ENCODE results near the gene TXNL4B. TPM values are rescaled to one million over a fixed set of nuclear protein-coding genes. Genes with fewer than 3 reads are reported as not detected.

Gene TXNL4B
- polyA plus RNA-seq, 3 donors: 6.4 to 10.9 (median 7.0) TPM

DNA sequence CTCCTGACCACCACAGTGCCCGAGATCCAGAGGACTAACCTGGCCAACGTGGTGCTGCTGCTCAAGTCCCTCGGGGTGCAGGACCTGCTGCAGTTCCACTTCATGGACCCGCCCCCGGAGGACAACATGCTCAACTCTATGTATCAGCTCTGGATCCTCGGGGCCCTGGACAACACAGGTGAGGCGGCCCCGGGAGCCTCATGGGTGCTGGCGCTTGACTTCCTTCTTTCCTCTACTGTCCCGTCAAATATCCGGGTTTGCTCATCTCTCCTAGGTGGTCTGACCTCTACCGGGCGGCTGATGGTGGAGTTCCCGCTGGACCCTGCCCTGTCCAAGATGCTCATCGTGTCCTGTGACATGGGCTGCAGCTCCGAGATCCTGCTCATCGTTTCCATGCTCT lies 14.0 kb upstream of the TXNL4B start:
- Histone ChIP-seq H3K4me3 (replicated peaks in 1 of 3; ENCODE audit: low read depth in 2 of 3, low read length in 3 of 3) (no peak overlapping the region), H3K27ac (ENCODE audit: low read depth in 1 of 2, low read length in 2 of 2) (no peak overlapping the region), H3K27me3 (ENCODE audit: control insufficient read depth in 2 of 2, insufficient read depth in 2 of 2, low read length in 2 of 2) (no peaks in the 10 kb centered on the region), H3K36me3 (replicated peaks in 1 of 2; ENCODE audit: control insufficient read depth in 1 of 2, insufficient read depth in 2 of 2, low read length in 2 of 2) (peaks cover 99 to 100% of the 10 kb centered on the region in 2 donors), H3K79me2 (ENCODE audit: insufficient read depth, low read length) (no peaks in the 10 kb centered on the region), H4K20me1 (ENCODE audit: insufficient read depth, low read length) (no peaks in the 10 kb centered on the region), H2AFZ (ENCODE audit: insufficient read depth, low read depth, low read length, poor library complexity, severe bottlenecking) (no peak overlapping the region), H3K4me1 (ENCODE audit: control insufficient read depth in 1 of 2, insufficient read depth in 2 of 2, low read length in 2 of 2) (no peaks in the 10 kb centered on the region), H3K9ac (ENCODE audit: insufficient read depth, low read length, poor library complexity, severe bottlenecking) (no peak overlapping the region), H3K9me3 (replicated peaks in 1 of 2; ENCODE audit: control insufficient read depth in 1 of 2, insufficient read depth in 1 of 2, low read length in 2 of 2) (no peaks in the 10 kb centered on the region), H3K4me2 (replicated peaks; ENCODE audit: extremely low read depth, low read length, poor library complexity, severe bottlenecking) (no peak overlapping the region)
- WGBS (ENCODE audit: insufficient coverage): 96% methylated on average over 17 of the region's 17 CpGs
- Mint-ChIP-seq H3K36me3 (peaks cover 100% of the 10 kb centered on the region in 2 donors), H3K27ac (no peak overlapping the region), H3K27me3 (ENCODE audit: low read depth in 3 of 3) (peaks cover 0 to 2% (median 0%) of the 10 kb centered on the region in 3 donors), H3K4me1 (no peaks in the 10 kb centered on the region), H3K9me3 (no peaks in the 10 kb centered on the region), H3K4me3 (no peak overlapping the region)
- no peak for DNase-seq
- intact Hi-C loops (cut with micrococcal nuclease): no loop called here
- TF ChIP-seq, protein P1, sequence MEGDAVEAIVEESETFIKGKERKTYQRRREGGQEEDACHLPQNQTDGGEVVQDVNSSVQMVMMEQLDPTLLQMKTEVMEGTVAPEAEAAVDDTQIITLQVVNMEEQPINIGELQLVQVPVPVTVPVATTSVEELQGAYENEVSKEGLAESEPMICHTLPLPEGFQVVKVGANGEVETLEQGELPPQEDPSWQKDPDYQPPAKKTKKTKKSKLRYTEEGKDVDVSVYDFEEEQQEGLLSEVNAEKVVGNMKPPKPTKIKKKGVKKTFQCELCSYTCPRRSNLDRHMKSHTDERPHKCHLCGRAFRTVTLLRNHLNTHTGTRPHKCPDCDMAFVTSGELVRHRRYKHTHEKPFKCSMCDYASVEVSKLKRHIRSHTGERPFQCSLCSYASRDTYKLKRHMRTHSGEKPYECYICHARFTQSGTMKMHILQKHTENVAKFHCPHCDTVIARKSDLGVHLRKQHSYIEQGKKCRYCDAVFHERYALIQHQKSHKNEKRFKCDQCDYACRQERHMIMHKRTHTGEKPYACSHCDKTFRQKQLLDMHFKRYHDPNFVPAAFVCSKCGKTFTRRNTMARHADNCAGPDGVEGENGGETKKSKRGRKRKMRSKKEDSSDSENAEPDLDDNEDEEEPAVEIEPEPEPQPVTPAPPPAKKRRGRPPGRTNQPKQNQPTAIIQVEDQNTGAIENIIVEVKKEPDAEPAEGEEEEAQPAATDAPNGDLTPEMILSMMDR (IDR thresholded peaks at IDR 0.05): no peak

DNA sequence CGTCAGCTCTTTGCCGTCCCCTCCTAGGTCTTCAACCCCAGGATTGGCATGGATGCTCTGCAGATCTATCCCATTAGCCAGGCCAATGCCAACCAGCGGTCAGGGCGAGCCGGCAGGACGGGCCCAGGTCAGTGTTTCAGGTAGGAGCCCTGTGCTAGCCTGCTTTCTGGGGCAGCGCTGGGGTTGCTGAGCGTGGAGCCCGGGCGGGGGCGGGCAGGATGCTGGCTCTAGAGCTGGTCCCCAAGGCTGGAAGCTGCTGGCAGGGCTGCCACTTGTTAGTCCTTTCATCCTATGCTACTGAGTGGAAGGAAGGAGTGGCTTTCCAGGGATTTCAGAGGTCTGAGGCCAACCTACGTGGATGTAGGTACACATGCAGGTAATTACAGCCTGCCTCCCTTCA lies 12.6 kb upstream of the TXNL4B start:
- Histone ChIP-seq H3K4me3 (replicated peaks in 1 of 3; ENCODE audit: low read depth in 2 of 3, low read length in 3 of 3) (no peak overlapping the region), H3K4me2 (replicated peaks; ENCODE audit: extremely low read depth, low read length, poor library complexity, severe bottlenecking) (no peak overlapping the region), H3K27me3 (ENCODE audit: control insufficient read depth in 2 of 2, insufficient read depth in 2 of 2, low read length in 2 of 2) (no peaks in the 10 kb centered on the region), H3K4me1 (ENCODE audit: control insufficient read depth in 1 of 2, insufficient read depth in 2 of 2, low read length in 2 of 2) (no peaks in the 10 kb centered on the region), H3K27ac (ENCODE audit: low read depth in 1 of 2, low read length in 2 of 2) (no peak overlapping the region), H3K9me3 (replicated peaks in 1 of 2; ENCODE audit: control insufficient read depth in 1 of 2, insufficient read depth in 1 of 2, low read length in 2 of 2) (no peaks in the 10 kb centered on the region), H3K9ac (ENCODE audit: insufficient read depth, low read length, poor library complexity, severe bottlenecking) (no peak overlapping the region), H2AFZ (ENCODE audit: insufficient read depth, low read depth, low read length, poor library complexity, severe bottlenecking) (no peak overlapping the region), H3K79me2 (ENCODE audit: insufficient read depth, low read length) (no peaks in the 10 kb centered on the region), H3K36me3 (replicated peaks in 1 of 2; ENCODE audit: control insufficient read depth in 1 of 2, insufficient read depth in 2 of 2, low read length in 2 of 2) (peaks cover 99 to 100% of the 10 kb centered on the region in 2 donors), H4K20me1 (ENCODE audit: insufficient read depth, low read length) (no peaks in the 10 kb centered on the region)
- H3K4me1 Mint-ChIP-seq: no peaks in the 10 kb centered on the region
- no peaks in the 10 kb centered on the region for H3K9me3 Mint-ChIP-seq
- peaks cover 0 to 2% (median 0%) of the 10 kb centered on the region in 3 donors for H3K27me3 Mint-ChIP-seq (ENCODE audit: low read depth in 3 of 3)
- no peak overlapping the region for H3K27ac Mint-ChIP-seq
- no peak for DNase-seq
- no peak overlapping the region for H3K4me3 Mint-ChIP-seq
- peaks cover 100% of the 10 kb centered on the region in 2 donors for H3K36me3 Mint-ChIP-seq
- intact Hi-C loops (cut with micrococcal nuclease): no loop called here
- 97% methylated on average over 11 of the region's 12 CpGs for WGBS (ENCODE audit: insufficient coverage)
- TF ChIP-seq, protein P1 (IDR thresholded peaks at IDR 0.05): no peak

Data from CD14-positive monocyte (primary cell).